HG02870 (cell line): ENCODE data around the gene FYTTD1.

Source experiments
- ATAC-seq: cut with Tn5 transposase; IDR thresholded peaks from one replicate; pipeline ENCODE4 v1.9.1; 2021; ENCODE audit warnings: mild to moderate bottlenecking, moderate library complexity; ENCODE audit not compliant: unreplicated experiment

FYTTD1 gene

GRCh38 chr3:197830308-197830966, 80.8 kb downstream of the FYTTD1 start:
- ATAC-seq, result no peak

- no peak for ATAC-seq
Observed at GRCh38 chr3:197830967-197831313, 81.3 kb downstream of the FYTTD1 start.

- ATAC-seq, result no peak
Observed at GRCh38 chr3:197833930-197834715, 84.4 kb downstream of the FYTTD1 start.

DNA sequence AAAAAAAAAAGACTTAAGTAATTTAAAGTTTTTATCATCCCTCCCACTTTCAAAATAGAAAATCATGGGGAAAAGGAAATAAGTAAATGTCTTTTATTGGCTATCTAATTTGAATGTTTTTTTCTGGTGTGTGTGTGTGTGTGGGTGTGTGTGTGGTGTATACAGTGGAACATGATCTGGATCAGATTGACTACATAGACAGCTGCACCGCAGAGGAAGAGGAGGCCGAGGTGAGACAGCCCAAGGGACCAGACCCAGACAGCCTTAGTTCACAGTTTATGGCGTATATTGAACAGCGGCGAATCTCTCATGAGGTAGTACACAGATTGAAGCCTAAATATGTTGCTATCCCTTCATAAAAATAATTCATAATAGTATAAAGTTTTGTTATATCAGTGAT, 85.8 kb downstream of the FYTTD1 start:
- ATAC-seq, result peak; percentile 64

DNA sequence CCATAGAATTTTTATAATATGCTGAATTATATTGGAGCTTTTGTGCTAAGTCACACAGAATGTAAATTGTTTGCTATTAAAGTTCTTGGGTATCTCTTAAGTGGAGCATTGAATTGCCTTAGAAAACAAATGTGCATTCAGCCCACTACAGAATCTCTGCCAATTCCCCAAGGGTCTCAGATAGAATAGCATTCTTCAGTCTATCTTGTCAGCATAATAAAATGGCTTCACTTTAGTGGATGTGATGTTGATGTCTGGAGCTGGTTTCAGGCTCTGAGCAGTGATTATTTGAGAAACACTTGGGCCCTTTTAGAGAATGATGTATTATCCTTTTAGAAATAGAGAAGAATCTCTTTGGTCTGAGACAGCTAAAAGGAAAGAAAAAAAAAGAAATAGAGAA, 86.6 kb downstream of the FYTTD1 start:
- no peak for ATAC-seq
